Measurements from ENCODE around the gene UGT1A6. TPM values are rescaled to one million over a fixed set of nuclear protein-coding genes. Genes with fewer than 3 reads are reported as not detected.

UGT1A6 gene
- total and polyA plus RNA-seq, 2 experiments from 2014 or later = not detected

GRCh38 chr2:233681521-233682099, 11.1 kb upstream of the UGT1A6 start, which contains the start of gene UGT1A7:
Gene UGT1A7, plus strand, starts transcription at chr2:233681901. Its CDS starts 37 bp downstream, at chr2:233681938.
- Histone ChIP-seq H2AFZ (no peak within 1 kb of the TSS), H3K27ac (ENCODE audit: low read depth) (no peak within 1 kb of the TSS), H3K27me3 (ENCODE audit: insufficient read depth) (no peaks in the 10 kb centered on the region), H3K36me3 (ENCODE audit: insufficient read depth) (no peaks in the 10 kb centered on the region), H3K79me2 (replicated peaks; ENCODE audit: insufficient read depth) (no peaks in the 10 kb centered on the region), H3K4me3 (no peak within 1 kb of the TSS), H4K20me1 (replicated peaks; ENCODE audit: insufficient read depth) (no peaks in the 10 kb centered on the region; the same call in 1 of the 2 replicates), H3F3A (replicated peaks; ENCODE audit: low read depth) (no peaks in the 10 kb centered on the region), H3K9me2 (ENCODE audit: insufficient read depth) (no peaks in the 10 kb centered on the region), H3K4me2 (no peak within 1 kb of the TSS), H3K4me1 (ENCODE audit: insufficient read depth) (no peaks in the 10 kb centered on the region)
- Mint-ChIP-seq H3K9me3 (no peaks in the 10 kb centered on the region), H3K27me3 (ENCODE audit: insufficient read depth, low read depth, poor library complexity) (peaks cover 4% of the 10 kb centered on the region), H3K4me1 (no peaks in the 10 kb centered on the region), H3K36me3 (ENCODE audit: low read depth) (no peaks in the 10 kb centered on the region), H3K4me3 (no peak within 1 kb of the TSS), H3K27ac (no peak within 1 kb of the TSS)
- ATAC-seq (no peak), DNase-seq (ENCODE audit: low spot score) (no peak)
- TF ChIP-seq EZH2 (IDR thresholded peaks at IDR 0.05; ENCODE audit: low read depth, unreplicated experiment) = no peak
- no peak for TF ChIP-seq ZNF331 (CRISPR knock-in tag; IDR thresholded peaks at IDR 0.05; ENCODE audit: low read depth)
- TF ChIP-seq POLR2AphosphoS5 (IDR thresholded peaks at IDR 0.05; ENCODE audit: low read depth) = no peak
- TF ChIP-seq CTCF (conservative IDR thresholded peaks at IDR 0.05; ENCODE audit: low read depth in 2 of 2) = no peak
- no peak for TF ChIP-seq NANOG (IDR thresholded peaks at IDR 0.05; ENCODE audit: borderline replicate concordance)
- no peak for TF ChIP-seq STAT1 (IDR thresholded peaks at IDR 0.05; ENCODE audit: unreplicated experiment)
- TF ChIP-seq EZH2phosphoT487 (IDR thresholded peaks at IDR 0.05; ENCODE audit: unreplicated experiment) = no peak
- TF ChIP-seq ZNF114 (CRISPR knock-in tag; IDR thresholded peaks at IDR 0.05) = no peak
- no peak for TF ChIP-seq REST (IDR thresholded peaks at IDR 0.05; ENCODE audit: unreplicated experiment)
- no peak for TF ChIP-seq ETS1 (IDR thresholded peaks at IDR 0.05)
- no peak for TF ChIP-seq ZNF462 (CRISPR knock-in tag; IDR thresholded peaks at IDR 0.05)
- TF ChIP-seq CREB1 (CRISPR knock-in tag; IDR thresholded peaks at IDR 0.05; ENCODE audit: low read depth) = no peak
- no peak for TF ChIP-seq JUNB (IDR thresholded peaks at IDR 0.05; ENCODE audit: unreplicated experiment)

Data from GM23338 (cell line).